Vagina (tissue), 2 donors: Measurements from ENCODE around the gene CCNL1. TPM values are rescaled to one million over a fixed set of nuclear protein-coding genes. Genes with fewer than 3 reads are reported as not detected.

Source experiments
- DNase-seq, 2 donors: peaks; one replicate each; pipeline ENCODE4 v3.0.0-alpha.2; 2017; ENCODE audit errors: extremely low spot score in 2 of 2
- H3K27ac ChIP-seq: fragments of 200-600 bp; sonication (generic); one replicate; pipeline ENCODE4 v1.5.1; 2019
- H3K27me3 ChIP-seq: fragments of 200-600 bp; sonication (generic); one replicate; pipeline ENCODE4 v1.5.1; 2019
- H3K36me3 ChIP-seq, 2 donors: fragments of 200-600 bp; sonication (generic); one replicate each; pipeline ENCODE4 v1.5.1; 2017 to 2019
- H3K4me1 ChIP-seq: fragments of 200-600 bp; sonication (generic); one replicate; pipeline ENCODE4 v1.5.1; 2019
- H3K4me3 ChIP-seq, 2 donors: fragments of 200-600 bp; sonication (generic); 1 replicate in 1 of 2; 2 replicates in 1 of 2; pipeline ENCODE4 v1.5.1; 2016 to 2019
- H3K9me3 ChIP-seq: fragments of 200-600 bp; sonication (generic); one replicate; pipeline ENCODE4 v1.5.1; 2019
- CTCF ChIP-seq, 3 experiments: fragments of 450-650 bp in 2 of 3; fragments of 200-600 bp in 1 of 3; sonication (generic) in 1 of 3; IDR thresholded peaks; one replicate each; pipeline ENCODE4 v1.5.1; 2017 to 2019; ENCODE audit warnings: antibody characterized with exemption in 3 of 3, mild to moderate bottlenecking in 2 of 3, moderate library complexity in 2 of 3
- POLR2A ChIP-seq, 2 donors: fragments of 450-650 bp; IDR thresholded peaks; one replicate each; pipeline ENCODE4 v1.6.1; 2017; ENCODE audit warnings: antibody characterized with exemption in 2 of 2, mild to moderate bottlenecking in 2 of 2, moderate library complexity in 2 of 2
- POLR2AphosphoS5 ChIP-seq, 2 donors: sonication (generic); formaldehyde crosslinking; IDR thresholded peaks; one replicate each; pipeline ENCODE4 v1.9.0; 2017; ENCODE audit warnings: antibody characterized with exemption in 2 of 2, mild to moderate bottlenecking in 2 of 2, low read depth in 1 of 2; ENCODE audit not compliant: insufficient read depth in 1 of 2
- intact Hi-C: fragments of 100-400 bp; cut with DNase I; formaldehyde crosslinking; loops from one replicate; pipeline ENCODE4 v1.15.1; 2023
- total RNA-seq: library from RNA; depleted of rRNA; stranded (reverse); fragments of >200 nt; gene quantifications from one replicate; pipeline ENCODE4 v1.2.3, GENCODE V29; 2016

Gene CCNL1
- total RNA-seq, 1 donor from 2014 or later: 269 TPM

GRCh38 chr3:157125101-157125500 is 34.8 kb downstream of the CCNL1 start:
- intact Hi-C loops: loop anchor here (5.0 kb wide), 1 partner anchor 448 kb away; no protein-coding TSS in a partner anchor
- Histone ChIP-seq H3K27ac (no peak overlapping the region), H3K9me3 (no peaks in the 10 kb centered on the region), H3K36me3 (no peaks in the 10 kb centered on the region), H3K4me3 (no peak overlapping the region), H3K27me3 (no peaks in the 10 kb centered on the region), H3K4me1 (peaks cover 21% of the 10 kb centered on the region)
- DNase-seq: no peak
- TF ChIP-seq POLR2A (IDR thresholded peaks at IDR 0.05) (no peak), CTCF (IDR thresholded peaks at IDR 0.05) (no peak), POLR2AphosphoS5 (IDR thresholded peaks at IDR 0.05; ENCODE audit: insufficient read depth in 1 of 2, low read depth in 1 of 2) (no peak)

- Histone ChIP-seq H3K4me1 (peaks cover 6% of the 10 kb centered on the region), H3K9me3 (no peaks in the 10 kb centered on the region), H3K4me3 (no peak overlapping the region), H3K27ac (no peak overlapping the region), H3K27me3 (no peaks in the 10 kb centered on the region), H3K36me3 (no peaks in the 10 kb centered on the region)
- TF ChIP-seq POLR2AphosphoS5 (IDR thresholded peaks at IDR 0.05; ENCODE audit: insufficient read depth in 1 of 2, low read depth in 1 of 2): no peak
- no peak for TF ChIP-seq CTCF (IDR thresholded peaks at IDR 0.05)
- TF ChIP-seq POLR2A (IDR thresholded peaks at IDR 0.05): no peak
- intact Hi-C loops: no loop called here
- no peak for DNase-seq
Observed at GRCh38 chr3:157123621-157124020, 36.3 kb downstream of the CCNL1 start.

DNA sequence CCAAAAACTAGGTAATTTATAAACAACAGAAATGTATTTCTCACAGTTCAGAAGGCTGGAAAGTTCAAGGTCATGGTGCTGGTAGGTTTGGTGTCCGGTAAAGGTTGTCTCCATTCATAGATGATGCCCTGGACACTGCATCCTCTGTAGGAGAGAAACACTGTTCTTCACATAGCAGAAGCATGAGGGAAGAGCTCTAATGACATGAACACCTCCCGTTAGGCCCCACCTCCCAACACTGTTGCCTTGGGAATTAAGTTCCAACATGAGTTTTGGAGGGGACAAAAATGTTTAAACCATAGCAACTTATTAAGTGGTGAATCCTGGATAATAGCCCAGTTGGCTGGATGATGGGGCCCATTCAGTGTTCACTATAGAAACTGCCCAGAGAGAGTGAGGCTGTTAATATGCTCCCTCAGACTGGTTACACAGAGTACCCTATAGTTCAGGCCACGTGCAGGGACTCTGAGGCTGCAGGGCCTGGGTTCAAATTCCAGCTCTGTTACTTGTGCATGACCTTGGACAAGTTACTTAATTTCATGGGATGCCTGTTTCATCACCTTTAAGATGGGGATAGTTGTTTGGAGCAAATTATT is 37.0 kb downstream of the CCNL1 start:
- Histone ChIP-seq H3K4me1 (no peaks in the 10 kb centered on the region), H3K36me3 (no peaks in the 10 kb centered on the region), H3K27me3 (no peaks in the 10 kb centered on the region), H3K27ac (no peak overlapping the region), H3K9me3 (no peaks in the 10 kb centered on the region), H3K4me3 (no peak overlapping the region)
- DNase-seq: no peak
- intact Hi-C loops: no loop called here
- TF ChIP-seq POLR2AphosphoS5 (IDR thresholded peaks at IDR 0.05; ENCODE audit: insufficient read depth in 1 of 2, low read depth in 1 of 2) (no peak), POLR2A (IDR thresholded peaks at IDR 0.05) (no peak), CTCF (IDR thresholded peaks at IDR 0.05) (no peak)

DNA sequence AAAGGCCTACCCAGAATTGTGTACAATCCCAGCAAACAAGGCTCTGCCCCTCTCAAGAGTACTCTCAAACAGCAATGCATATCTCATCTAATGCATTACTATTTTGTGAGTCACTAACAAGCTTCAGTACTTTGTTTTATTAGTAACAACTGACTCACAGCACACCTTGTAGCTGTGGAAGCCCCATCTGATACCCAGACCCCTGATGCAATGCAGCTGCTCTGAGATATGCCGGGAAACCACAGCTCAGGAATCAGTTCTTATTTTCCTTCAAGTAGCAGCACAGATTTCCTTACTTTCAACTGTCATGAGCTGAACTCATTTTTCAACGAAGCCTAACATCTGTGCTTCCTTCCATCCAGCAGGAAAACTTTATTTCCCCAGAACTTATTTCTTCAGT is 37.8 kb downstream of the CCNL1 start:
- intact Hi-C loops: no loop called here
- no peaks in the 10 kb centered on the region for H3K36me3 ChIP-seq
- TF ChIP-seq POLR2AphosphoS5 (IDR thresholded peaks at IDR 0.05; ENCODE audit: insufficient read depth in 1 of 2, low read depth in 1 of 2) (no peak), POLR2A (IDR thresholded peaks at IDR 0.05) (no peak), CTCF (IDR thresholded peaks at IDR 0.05) (no peak)

DNA sequence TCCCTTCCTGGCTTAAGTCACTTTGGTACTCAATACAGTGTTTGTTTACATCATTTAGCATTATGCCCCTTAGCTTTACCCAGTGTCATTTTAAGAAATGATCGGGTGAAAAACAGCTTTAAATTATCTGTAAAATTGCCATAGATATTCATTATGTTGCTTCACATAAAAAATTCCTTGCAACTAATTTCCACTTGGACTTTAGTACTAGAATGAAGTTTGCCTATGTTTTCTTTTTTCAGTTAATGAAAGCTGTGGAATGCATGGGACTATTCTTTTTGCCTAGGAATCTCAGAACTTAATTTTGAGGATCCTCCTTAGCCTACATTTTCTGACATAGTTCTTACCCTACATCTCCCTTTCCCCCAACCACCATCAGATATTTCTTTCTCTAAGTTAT is 38.4 kb downstream of the CCNL1 start:
- H3K4me1 ChIP-seq: no peaks in the 10 kb centered on the region
- intact Hi-C loops: no loop called here
- H3K9me3 ChIP-seq: no peaks in the 10 kb centered on the region
- DNase-seq: no peak
- no peak overlapping the region for H3K4me3 ChIP-seq
- TF ChIP-seq POLR2A (IDR thresholded peaks at IDR 0.05) (no peak), POLR2AphosphoS5 (IDR thresholded peaks at IDR 0.05; ENCODE audit: insufficient read depth in 1 of 2, low read depth in 1 of 2) (no peak), CTCF (IDR thresholded peaks at IDR 0.05) (no peak)
- H3K27ac ChIP-seq: no peak overlapping the region
- no peaks in the 10 kb centered on the region for H3K36me3 ChIP-seq
- no peaks in the 10 kb centered on the region for H3K27me3 ChIP-seq

More for the DNA sequence above, 37.8 kb downstream of the CCNL1 start:
- Histone ChIP-seq H3K4me3 (no peak overlapping the region), H3K9me3 (no peaks in the 10 kb centered on the region), H3K4me1 (no peaks in the 10 kb centered on the region), H3K27me3 (no peaks in the 10 kb centered on the region), H3K27ac (no peak overlapping the region)
- no peak for DNase-seq
